ENCODE measurements around the gene ZNF407.

DNA sequence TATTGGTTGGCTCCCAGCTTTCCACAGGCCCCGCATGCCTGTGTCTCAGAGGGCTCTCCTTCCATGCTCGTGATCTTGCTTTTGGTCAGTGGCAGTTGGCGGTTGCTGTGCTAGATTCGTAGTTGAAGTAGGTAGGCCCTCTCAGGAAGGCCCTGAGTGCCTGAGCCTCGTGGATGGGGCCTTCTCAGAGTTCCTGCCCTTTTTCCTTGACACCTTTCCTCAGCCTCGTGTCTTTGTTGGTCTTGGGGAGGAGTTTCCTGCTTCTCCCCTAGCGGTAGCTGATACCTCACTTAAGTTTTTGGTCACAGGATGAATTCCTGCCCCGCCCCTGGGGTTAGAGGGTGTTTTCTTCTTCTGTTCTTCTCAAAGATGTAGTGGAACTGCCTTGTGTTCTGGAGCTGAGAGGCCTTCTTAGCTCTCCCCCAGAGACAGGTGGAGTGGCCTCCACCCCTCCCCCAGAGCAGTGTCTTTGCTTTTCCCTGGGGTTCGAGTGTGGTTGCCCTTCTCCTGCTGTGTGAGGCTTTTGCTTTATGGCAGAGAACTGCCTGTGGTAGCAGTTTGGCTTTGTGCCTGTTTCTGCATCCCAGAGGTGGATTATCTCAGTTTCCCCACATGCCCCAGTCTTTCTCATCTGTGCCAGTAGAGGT lies 94.8 kb downstream of the ZNF407 start:
- TF ChIP-seq CTCF (conservative IDR thresholded peaks at IDR 0.05; ENCODE audit: low read depth, low read length) (no peak), EZH2 (IDR thresholded peaks at IDR 0.05; ENCODE audit: borderline replicate concordance, low read depth, low read length, poor library complexity, severe bottlenecking) (no peak)

All from A673 (cell line).